GM12891 (cell line): Measurements from ENCODE around the gene TNFRSF1B.
A peak's percentile ranks its signal among the peaks of the same experiment; 100 is the strongest.

Experiments
- DNase-seq: peaks from one replicate; pipeline ENCODE4 v3.0.0; 2011; ENCODE audit warnings: low spot score; ENCODE audit not compliant: insufficient read length
- FAIRE-seq: peaks from 2 replicates; lab custom pipeline; 2011; peaks lifted over from hg19 to GRCh38; lab: Jason Lieb, UNC
- PAX5 ChIP-seq: IDR thresholded peaks from 2 replicates; pipeline ENCODE4 v1.6.1; 2011; ENCODE audit warnings: low read length, moderate library complexity, mild to moderate bottlenecking; ENCODE audit not compliant: insufficient read depth, severe bottlenecking
- POLR2A ChIP-seq: IDR thresholded peaks from 2 replicates; pipeline ENCODE4 v1.6.1; 2011; ENCODE audit warnings: low read depth, low read length, control low read depth
- POLR2AphosphoS5 ChIP-seq: IDR thresholded peaks from 2 replicates; pipeline ENCODE4 v1.6.1; 2011; ENCODE audit warnings: low read depth, low read length, control low read depth
- POU2F2 ChIP-seq: IDR thresholded peaks from 2 replicates; pipeline ENCODE4 v1.6.1; 2011; ENCODE audit warnings: low read depth, mild to moderate bottlenecking, control low read depth, low read length, moderate library complexity
- SPI1 ChIP-seq: IDR thresholded peaks from 2 replicates; pipeline ENCODE4 v1.6.1; 2011; ENCODE audit warnings: low read depth, low read length, control low read depth
- TAF1 ChIP-seq: IDR thresholded peaks from 2 replicates; pipeline ENCODE4 v1.6.1; 2011; ENCODE audit warnings: low read depth, low read length, control low read depth

TNFRSF1B gene

DNA sequence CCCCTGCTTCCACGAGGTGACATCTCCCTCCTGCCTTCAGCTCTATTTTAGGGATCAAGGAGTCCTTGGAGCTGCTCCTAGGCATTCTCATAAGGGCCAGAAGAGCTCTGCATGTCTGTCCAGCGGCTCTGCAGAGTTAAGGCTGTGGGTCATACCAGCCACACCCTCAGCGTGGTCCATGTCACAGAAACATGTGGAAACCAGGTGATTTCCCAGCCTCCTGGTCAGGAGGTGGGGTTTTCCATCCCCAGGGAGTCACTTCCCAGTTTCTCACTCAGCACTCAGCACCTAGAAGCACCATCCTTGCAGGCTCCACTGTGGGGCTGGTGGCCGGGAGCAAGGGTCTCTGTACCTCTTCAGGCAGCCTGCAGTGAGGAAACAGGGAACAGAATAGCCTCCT, 1.4 kb upstream of the TNFRSF1B start:
- DNase-seq (no peak), FAIRE-seq (peak; percentile 20)
- TF ChIP-seq TAF1 (no peak), POU2F2 (no peak), POLR2A (no peak), PAX5 (no peak), POLR2AphosphoS5 (no peak), SPI1 (no peak)

DNA sequence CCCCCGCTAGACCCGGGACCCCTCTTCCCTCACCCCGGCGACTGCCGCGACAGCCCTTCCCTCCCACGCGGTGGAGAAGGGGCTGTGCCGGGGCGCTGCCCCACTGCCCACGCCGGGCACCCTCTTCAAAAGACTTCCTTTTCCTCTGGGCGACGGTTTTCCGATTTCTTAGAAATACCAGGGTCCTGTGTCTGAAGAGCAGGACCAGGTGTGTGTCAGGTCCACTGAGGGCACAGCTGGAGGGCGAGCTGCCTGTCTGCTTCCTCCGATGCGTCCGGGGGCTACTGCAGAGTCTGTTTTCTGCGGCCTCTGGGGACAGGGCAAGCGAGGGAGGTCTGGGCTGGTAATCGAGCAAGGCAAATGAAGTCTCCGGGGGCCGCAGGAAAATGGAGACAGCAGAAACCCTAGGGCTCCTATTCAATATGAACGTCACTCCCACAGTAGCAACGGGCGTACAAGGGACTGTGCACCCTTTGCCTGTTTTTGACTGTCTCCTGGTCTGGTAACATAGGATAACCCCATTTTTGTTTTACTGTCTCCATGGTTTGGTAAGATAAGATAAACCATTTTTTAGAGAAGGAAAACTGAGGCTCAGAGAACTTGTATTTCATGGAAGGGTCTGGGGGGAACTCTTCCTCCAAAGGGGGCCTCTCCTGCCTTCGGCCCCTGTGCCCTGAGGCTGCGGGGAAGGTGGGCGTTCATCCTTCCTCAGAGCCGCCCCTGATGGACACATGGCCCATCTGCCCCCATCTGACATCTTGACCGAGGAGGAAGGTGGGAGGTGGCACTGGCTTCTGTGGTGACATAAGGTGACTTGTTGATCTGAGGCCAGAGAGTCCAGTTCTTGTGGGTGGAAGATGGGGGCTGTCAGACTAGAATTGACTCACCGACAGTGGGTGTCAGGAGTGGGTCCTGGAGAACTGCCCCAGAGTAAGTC, 970 bp downstream of the TNFRSF1B start:
- FAIRE-seq (peak; percentile 60), DNase-seq (no peak)
- TF ChIP-seq TAF1 (no peak), POU2F2 (no peak), POLR2A (no peak), POLR2AphosphoS5 (no peak), SPI1 (no peak), PAX5 (no peak)

DNA sequence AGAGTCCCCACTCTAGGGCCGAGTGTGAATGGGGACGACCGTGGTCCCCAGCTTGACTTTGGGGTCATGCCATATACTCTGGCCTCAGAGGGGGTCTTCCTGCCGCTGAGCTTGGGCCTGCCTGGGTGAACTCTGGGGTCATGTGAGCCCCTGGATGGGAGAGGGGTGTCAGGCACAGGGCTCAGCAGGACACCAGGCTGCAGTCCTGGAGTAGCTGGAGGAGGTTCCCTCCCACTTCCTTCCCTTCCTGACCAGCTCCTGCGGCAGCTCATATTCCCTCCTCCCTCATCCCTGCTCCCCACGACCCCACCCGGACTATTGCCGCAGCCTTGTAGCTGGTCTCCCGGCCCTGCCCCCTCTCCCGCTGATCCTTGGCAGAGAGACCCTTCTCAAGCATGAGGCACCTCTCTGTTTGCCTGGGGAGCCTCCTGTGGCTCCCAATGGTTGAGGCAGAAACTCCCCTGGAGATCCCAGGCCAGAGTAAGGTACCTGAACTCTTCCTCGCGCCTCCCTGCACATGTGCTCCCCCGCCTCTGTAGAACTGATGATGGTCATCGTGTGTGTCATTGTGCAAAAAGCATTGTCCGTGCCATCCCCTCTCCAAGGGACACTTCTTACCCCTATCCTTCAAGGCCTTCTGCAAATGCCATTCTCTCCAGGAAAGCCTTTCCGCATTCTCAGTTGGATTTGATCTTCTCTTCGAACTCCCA, 1.8 kb downstream of the TNFRSF1B start:
- DNase-seq (no peak), FAIRE-seq (peak; percentile 64)
- TF ChIP-seq POLR2AphosphoS5 (no peak), TAF1 (no peak), PAX5 (no peak), POU2F2 (no peak), SPI1 (no peak)

DNA sequence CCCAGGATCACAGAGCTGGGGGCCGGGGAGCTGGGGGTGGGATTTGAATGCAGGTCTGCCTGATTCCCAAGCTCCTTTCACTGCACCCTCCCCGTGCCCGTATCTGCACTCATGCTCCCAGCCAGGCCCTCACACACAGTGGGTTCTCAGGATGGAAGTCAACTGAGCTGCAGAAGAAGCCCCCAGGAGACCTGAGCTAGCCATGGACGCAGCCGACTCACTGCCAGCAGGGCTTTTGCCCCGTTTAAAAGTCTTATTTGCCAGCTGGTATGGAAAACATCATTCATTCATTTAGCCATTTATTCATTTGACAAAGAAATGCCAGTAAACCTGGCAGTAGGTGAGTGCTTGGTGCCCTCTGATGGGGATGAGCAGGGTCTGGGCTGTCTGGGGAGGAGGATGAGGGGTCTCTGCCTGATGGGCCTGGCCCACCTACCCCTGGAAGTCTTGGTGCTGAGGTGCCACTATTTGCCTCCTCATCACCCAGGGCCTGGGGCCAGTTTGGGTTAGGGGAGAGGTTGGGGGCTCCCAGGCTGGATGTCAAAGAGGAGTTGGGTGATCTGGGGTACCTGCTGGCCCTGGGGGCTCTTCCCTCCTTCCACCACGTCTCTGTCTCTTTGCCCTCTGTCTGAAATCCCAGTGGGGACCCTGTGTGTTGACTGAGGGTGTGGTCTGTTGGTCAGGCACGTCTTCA, 2.8 kb downstream of the TNFRSF1B start:
- FAIRE-seq = no peak
- TF ChIP-seq SPI1 (no peak), POLR2A (no peak), POLR2AphosphoS5 (no peak), TAF1 (no peak), PAX5 (no peak), POU2F2 (no peak)
- no peak for DNase-seq

DNA sequence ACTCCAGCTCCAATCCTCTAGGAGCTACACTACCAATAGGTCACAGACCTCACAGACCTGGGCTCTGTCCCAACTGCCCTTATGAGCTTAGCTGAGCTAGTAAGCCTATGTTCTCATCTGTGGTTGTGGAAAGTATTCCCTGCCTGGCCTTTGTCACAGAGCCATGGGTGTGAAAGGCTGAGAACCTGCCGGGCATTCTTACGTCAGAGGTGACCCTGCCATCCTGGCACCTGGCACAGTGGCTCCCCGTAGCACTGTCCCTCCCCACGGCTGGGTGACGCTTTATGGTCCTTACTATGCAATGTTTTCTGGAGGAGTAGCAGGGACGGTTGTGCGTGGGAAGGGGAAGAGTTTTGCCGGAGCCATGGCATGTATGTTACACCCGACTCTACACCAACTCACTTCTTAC, 3.5 kb downstream of the TNFRSF1B start:
- FAIRE-seq (no peak), DNase-seq (no peak)
- no peak for TF ChIP-seq POLR2A
- no peak for TF ChIP-seq SPI1
- no peak for TF ChIP-seq POU2F2
- no peak for TF ChIP-seq POLR2AphosphoS5
- no peak for TF ChIP-seq TAF1
- no peak for TF ChIP-seq PAX5

DNA sequence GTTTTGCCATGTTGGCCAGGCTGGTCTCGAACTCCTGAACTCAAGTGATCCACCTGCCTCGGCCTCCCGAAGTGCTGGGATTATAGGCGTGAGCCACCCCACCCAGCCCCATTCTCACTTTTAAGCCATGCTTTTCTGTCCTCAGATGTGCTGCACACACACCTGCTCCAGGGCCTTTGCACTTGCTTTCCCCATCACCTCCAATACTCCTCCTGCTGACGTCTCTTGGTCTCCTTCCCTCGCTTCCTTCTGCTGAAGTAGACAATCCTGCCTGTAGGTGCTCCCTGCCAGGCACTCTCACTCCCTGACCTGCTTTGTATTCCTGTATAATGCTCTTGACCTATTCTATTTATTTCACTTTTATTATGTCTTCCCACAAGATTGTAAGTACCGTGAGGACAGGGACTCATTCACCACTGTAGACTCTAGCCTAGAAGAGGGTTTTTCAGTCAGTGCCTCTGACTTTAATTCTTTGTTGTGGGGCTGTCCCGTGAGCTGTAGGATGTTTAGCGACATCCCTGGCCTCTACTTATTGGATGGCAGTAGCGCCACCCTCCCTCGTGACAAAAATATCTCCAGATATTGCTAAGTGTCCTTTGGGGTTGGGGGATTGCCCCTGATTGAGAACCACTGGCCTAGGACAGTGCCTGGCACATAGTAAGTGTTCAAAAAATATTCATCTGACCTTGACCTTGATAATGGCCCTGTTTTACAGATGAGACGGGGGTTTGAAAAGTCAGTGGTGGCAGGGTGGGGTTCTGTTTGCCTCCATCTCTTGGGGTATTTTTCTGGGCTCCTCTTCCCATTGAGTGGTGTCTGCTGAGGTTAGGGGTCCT, 4.6 kb downstream of the TNFRSF1B start:
- FAIRE-seq (peak; percentile 5), DNase-seq (no peak)
- TF ChIP-seq POU2F2 (no peak), PAX5 (no peak), SPI1 (no peak), POLR2A (no peak), TAF1 (no peak), POLR2AphosphoS5 (no peak)

DNA sequence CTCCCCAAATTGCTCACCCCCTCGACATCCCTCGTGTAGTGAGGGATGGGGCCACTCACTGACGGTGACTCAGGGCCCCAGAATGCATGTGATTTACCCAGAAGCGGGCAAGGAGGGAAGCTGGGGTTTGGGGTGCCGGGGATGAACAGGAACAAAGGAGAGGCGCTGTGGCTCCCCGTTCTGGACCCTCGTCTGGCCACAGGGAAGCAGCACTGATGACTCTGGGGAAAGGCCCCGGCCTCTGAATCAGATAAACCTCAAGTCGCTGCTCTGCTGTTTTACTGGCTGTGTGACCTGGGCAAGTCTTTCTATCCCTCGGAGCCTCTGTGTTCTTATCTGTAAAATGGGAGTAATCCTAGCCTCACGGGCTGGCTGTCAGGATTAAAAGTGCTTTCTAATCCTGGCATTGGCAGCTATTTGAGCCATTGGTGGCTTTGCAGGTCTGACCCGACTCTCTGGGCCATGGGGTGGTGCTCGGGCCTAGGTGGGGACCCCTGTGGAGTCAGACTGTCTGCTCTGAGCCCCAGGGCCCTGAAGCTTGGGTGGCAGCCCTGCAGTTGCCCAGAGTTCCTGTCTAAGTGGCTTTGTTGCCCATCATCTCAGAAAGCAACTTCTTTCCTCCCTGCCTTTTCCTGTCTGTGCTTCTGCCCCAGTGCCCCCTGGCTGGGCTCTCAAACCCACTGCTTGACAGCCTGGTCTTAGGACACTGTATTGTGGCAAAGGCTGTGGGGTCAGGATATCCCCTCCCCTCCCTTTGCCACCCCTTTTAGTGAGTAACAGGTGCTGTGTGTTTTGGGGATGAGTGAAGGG, 5.5 kb downstream of the TNFRSF1B start:
- TF ChIP-seq POU2F2 = no peak
- FAIRE-seq = no peak
- no peak for DNase-seq

DNA sequence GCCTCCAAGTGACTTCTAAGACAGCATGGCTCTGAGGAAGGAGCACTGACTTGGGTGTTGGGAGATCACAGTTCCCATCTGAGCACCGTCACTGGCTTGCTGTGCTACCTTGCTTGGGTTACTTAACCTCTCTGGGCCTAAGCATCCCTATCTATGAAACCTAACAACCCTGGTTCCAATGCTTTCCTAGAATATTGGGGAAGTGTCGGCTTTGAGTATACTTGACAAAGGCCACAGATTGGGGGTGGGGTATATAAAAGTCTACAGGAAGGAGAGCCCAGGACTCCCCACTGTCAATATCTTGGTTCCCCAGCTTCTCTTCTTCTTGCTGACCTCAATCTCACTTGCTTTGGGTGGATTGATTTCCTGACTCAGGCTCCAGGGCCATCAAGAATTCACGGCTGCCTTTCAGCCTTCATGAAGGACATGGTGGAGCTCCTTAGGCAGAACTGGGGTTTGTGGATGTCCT, 6.3 kb downstream of the TNFRSF1B start:
- TF ChIP-seq POLR2A = no peak
- no peak for TF ChIP-seq POLR2AphosphoS5
- TF ChIP-seq TAF1 = no peak
- TF ChIP-seq PAX5 = no peak
- no peak for TF ChIP-seq POU2F2
- no peak for TF ChIP-seq SPI1

DNA sequence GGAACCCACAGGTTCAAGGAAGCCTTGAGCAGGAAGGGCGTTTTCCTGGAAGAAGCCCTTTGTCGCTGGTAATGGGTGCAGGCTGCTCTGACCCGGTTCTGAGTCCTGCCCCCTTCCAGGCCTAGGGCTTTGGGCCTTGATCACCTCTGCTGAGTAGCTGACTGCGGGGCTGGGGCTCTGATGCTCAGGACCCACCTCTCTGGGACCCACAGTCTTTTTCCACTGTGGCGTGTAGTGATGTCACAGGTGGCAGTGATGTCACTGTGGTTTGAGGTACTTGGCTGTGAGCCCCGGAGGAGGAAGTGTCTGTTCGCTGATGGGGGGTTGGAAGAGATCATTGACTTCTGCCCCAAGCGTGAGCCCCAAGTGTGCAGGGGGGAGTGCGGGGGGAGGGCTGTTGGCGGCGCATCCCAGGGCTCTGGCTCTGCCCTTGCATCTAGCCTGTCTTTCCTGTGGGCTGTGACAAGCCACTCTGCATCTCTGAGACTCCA, 6.9 kb downstream of the TNFRSF1B start:
- DNase-seq = no peak
- FAIRE-seq = peak; percentile 51

More for the DNA sequence above, 6.3 kb downstream of the TNFRSF1B start:
- FAIRE-seq = no peak
- no peak for DNase-seq

More for the DNA sequence above, 6.9 kb downstream of the TNFRSF1B start:
- TF ChIP-seq SPI1 = peak; percentile 70
- TF ChIP-seq POLR2A = no peak
